RPMI8226 (cell line): ENCODE results near the gene SOS1.
"Not testable (repeated sequence)": the region's sequence is repeated elsewhere in the genome, so short reads cannot be mapped to it uniquely, and the experiment has no call there.

ENCODE experiments used
- DNase-seq: peaks from one replicate; pipeline ENCODE4 v3.0.0-alpha.2; 2015

Gene SOS1

DNA sequence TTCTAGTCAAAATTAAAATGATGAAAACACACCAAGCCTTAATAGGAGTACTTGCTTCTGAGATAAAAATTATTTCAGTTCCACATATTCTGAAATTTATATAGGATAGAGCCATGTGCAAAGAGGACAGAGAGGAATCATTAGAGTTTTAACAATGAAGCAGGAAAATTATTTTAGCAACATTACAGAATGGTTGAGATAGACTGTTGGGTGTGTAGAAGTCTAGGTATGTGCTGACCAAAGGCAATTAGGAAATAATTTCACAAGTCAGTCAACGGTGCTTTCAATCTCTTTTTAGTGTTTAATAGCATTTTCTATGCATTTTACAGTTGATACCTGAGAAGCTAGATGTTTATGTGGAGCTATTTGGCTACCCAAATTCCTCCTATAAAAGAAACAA lies 25.2 kb downstream of the SOS1 start:
- no peak for DNase-seq

DNA sequence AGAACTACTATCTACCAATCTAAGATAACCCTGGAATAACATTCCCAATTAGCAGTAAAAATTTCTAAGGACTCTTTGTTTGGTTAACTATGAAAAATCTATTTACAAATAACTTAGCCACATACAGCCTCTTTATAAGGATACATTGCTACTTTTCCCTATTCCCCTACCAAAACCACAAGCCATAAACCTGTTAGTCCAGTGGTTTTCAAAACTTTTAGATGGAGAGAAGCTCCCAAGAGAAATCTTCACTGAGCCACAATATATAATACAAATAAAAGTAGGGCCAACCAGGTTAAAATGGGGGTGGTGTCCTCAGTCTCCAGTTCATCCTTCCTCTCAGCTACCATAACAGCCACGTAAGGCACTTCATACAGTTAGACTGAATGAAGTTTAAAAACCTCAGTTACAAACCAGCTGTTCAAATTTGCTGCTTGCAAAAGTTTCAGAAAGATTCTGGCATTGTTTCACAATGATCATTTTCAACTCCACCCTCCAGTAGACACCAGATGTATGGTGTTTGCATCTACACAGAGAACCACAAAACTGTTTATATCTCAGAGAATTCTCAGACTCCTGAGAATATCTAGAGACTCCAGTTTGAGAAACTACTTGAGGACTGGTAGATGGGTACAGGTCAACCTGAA lies 26.0 kb downstream of the SOS1 start:
- peak; percentile 79 for DNase-seq

DNA sequence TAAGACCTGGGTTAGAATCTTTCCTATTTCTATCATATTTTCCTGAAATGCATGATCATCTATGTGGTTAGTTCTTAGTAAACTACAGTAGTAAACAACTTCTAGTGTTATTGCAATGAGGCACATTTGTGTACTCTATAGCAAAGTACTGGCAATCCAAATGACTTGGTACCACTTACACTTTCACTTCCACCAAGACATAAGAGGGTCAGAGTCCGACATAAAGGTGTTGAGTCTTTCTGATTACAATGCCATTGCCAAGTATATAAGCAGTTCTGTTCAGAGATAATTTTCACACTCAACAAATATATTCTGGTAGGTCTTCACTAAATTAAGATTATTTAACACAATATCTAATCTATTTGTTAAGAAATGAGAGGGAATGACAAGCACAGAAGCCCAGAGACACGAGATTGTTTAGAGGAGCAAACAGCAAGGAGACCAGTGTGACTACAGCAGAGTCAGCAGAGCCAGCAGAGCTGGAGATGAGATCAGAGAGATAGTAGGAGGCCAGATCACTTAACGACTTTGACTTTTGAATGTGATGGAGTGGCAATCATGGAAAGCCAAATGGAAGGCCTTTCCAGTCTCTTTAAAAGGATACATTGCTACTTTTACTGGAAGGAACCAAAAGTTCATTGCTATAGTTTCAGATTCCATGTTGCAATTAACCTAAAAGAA lies 27.5 kb downstream of the SOS1 start:
- no peak for DNase-seq

DNA sequence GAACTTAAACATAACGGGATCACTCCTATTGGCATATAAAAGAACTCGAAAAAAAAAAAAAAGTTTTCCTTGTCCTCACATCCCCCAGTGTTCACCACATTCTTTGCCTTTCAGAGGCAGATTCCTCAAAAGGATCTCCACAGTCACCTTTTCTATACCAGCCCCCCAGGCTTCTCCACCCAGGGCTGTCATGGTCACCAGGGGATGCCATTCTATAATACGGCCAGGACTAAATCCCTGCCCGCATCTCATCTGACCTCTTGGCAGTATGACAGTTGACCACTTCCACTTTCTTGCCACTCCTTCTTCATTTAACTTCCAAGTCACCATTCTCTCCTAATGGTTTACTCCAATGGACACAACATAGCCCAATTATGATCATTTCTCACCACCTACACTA lies 29.3 kb downstream of the SOS1 start:
- DNase-seq = no peak

DNA sequence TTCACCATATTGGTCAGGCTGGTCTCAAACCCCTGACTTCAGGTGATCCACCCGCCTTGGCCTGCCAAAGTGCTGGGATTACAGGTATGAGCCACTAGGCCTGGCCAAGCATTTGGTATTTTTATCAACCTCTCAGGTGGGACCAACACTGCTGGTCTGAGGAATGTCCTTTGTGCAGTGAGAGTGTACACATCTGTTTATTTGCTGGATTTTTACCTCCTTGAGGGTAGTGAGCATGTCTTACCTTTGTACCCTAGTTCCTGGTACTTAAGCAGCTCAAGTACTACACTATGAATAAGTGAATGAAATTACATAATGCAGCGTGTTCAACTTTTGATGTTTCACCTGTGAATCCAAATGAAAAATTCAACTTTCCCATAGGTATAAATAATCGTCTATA lies 29.8 kb downstream of the SOS1 start:
- no peak for DNase-seq

DNA sequence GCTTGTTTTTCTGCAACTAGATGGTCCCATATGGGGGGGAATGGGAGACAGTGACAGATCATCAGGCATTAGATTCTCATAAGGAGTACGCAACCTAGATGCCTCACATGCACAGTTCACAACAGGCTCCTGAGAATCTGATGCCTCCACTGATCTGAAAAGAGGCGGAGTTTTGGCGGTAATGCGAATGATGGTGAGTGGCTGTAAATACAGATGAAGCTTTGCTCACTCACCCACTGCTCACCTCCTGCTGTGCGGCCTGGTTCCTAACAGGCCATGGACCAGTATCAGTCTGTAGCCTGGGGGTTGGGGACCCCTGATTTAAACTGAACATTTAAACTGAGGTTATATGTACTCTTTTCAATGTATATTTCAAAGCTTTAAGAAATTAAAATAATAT lies 40.7 kb downstream of the SOS1 start:
- no peak for DNase-seq

DNA sequence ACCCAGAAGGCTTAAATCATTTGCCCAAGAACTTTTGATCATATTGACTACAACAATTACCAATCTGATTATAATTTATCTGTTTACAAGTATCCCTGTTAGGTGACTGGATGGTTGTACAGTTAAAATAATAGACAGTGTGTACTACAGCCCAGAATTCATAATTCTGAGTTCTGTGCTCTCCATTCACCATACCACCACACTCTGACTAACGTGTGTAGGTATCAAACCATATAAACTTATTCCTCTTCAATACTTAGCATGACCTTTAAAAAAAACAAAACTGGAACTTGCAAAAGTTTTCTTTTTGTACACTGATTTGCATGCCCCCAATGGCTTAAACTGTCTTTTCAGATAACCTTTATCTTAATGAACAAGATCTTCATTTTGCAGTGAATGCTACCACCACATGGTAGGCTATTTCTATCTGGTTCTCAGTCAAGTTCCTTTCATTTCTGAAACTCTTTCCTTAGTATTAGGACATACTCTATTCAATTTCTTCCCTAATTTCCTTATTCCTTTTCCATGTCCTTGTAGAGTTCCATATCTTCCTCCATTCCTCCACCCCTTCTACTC lies 50.9 kb downstream of the SOS1 start:
- no peak for DNase-seq

DNA sequence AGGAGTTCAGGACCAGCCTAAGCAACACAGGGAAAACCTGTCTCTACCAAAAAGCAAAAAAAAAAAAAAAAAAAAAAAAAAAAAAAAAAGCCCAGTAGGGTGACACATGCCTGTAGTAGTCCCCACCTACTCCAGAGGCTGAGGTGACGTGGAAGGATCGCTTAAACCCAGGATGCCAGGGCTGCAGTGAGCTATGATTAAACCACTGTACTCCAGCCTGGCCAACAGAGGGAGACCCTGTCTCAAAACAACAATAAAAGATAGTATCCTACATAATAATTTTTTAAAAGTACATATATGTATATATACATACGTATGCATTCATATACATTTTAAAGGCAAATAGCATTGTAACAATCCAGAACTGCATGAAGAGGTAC lies 51.7 kb downstream of the SOS1 start:
- DNase-seq = no peak

DNA sequence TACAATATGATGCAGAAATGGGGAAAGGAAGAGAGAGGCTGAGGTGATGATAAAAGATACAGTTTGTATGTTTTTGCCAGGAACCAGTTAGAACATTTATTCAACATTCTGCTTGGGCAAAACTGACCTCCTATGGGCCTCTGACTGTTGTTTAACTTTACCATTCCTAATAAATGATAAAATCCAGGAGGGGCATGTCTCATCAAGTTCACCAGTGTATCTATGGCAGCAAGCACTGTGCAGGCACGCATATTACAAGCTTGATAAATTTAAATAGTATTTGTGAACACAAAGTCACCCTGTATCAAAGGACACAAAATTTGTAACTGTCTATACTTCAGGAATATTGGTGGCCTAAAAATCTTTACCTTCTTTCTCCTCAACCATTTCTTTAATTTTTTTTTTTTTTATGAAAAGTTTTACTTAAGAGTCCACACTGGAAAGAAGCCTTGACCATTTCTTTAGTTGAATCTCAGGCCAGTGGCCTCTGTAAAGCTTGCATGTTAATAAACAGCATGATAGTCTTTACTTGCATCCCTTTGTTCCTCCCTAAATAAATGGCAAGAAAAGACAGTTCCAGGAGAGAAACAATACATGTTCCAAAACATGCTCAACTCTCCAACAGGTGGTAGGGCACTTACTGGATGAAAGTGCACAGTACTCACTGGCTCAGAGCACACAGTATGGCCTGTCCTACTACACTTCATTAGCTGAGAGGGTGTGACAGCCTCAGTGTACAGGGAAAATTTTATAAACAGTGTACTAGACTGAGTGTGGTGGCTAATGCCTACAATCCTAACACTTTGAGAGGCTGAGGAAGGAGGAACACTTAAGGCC lies 52.3 kb downstream of the SOS1 start:
- no peak for DNase-seq

DNA sequence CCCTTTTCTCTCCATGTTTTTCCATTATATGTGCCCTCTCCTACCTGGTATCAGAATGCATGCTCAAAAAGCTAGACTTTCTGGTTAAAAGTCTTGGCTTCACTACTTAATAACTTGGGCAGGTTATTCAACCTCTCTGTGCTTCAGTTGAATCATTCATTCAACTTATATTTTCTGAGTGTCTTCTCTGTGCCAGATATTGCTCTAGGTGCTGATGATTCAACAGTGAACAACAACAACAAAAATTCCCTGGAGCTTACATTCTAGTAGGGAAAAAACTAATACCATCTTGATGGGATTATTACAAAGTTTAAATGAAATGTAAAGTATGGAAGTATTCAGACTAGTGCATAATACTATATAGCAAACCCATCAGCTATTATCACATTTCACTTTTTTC lies 55.2 kb downstream of the SOS1 start:
- DNase-seq = no peak

DNA sequence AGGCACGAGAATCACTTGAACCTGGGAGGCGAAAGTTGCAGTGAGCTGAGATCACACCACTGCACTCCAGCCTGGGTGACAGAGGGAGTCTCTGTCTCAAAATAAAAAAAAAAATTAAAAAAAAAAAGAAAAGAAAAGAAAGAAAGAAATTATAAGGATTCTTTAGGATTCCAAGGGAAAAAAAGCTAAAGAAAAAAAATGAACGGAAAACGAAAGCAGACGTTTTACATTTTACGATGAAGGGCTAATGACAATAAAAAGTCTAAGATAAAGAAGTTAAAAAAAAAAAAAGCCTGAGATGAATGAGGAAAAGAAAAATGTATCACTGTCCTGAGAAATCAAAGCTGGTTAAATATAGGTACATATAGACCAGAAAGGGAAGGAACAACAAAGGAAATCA lies 58.5 kb downstream of the SOS1 start:
- DNase-seq = no peak

DNA sequence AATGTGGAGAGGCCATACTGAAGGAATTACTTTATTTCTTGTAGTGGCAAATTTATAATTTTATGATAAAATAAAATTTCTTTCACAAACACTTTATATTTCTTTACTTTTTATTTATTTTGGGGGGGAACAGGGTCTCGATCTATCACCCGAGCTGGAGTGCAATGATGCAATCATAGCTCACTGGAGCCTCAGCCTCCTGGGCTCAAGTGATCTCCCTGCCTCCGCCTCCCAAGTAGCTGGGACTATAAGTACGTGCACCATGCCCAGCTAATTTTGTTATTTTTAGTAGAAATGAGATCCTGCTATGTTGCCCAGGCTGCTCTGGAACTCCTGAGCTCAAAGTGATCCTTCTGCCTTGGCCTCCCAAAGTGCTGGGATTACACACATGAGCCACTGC lies 59.6 kb downstream of the SOS1 start:
- DNase-seq = no peak

DNA sequence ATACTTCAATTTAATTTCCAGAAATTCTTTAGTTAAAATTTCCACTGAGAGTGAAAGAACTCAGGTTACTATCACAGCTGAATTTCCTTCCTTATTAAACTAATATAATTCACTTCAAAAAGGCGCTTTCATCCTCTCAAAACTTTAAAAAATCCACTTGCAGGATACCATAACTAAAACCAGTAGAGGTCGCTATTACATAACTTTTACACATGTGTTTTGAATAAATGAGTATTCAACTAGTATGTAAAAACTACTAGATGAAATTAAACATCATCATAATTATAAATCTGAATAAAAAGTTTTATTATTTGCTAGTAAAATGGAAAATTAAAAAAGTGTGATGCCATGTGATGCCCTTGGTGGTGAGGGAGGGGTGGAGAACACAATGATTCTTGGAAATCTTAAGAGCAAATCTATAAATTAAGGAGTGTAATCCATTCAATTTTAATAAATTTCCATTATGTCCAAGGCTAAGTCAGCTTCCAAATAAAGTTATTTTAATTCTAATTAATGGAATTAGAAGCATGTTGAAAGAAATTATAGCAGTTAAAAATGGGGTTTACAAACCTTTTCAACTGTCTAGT lies 61.4 kb downstream of the SOS1 start:
- DNase-seq = peak; percentile 63

DNA sequence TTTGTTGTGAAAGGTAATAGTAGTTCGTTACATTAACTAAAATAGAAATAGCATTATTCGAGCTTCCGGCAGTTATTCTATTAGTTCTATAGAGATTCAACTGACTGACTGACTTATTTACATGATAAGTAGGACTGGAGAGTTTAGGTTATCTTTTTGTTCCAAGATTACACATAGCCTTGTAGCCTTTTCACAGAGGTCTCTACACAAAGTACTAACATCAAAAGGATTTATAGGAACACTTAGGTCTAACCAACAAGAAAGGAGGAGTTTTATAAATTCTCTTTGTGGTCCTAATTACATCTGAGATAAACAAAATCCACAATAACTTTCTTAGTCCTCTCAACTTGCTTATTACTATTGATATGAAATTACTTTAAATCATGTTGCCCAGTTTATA lies 62.8 kb downstream of the SOS1 start:
- DNase-seq = no peak

DNA sequence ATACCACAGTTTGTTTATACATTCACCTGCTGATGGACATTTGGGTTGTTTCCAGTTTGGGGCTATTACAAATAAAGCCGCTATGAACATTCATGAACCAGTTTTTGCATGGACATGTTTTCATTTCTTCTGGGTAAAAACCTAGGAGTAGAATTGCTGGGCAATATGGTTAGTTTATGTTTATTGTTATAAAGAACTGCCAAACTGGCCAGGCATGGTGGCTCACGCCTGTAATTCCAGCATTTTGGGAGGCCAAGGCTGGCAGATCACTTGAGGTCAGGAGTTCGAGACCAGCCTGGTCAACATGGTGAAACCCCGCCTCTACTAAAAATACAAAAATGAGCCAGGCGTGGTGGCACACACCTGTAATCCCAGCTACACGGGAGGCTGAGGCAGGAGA lies 68.2 kb downstream of the SOS1 start:
- DNase-seq = not testable (repeated sequence)

DNA sequence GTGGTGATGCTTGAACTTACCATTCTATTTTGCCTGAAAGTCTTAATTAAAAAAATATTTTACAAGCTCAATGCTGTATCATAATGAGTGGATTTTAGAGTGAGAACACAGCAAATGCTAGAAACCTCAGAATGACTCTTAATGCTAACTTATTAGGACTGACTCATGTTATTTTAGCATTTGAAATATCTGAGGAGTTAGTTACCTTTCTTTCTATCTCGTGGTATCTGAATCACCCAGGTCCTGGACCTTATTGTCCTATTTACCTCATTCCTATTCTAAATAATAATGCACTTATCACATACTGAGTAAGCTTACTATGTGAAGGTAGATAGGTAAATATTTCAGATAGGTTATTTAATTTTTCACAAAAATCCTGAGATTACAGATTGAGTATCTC lies 70.7 kb downstream of the SOS1 start:
- no peak for DNase-seq

DNA sequence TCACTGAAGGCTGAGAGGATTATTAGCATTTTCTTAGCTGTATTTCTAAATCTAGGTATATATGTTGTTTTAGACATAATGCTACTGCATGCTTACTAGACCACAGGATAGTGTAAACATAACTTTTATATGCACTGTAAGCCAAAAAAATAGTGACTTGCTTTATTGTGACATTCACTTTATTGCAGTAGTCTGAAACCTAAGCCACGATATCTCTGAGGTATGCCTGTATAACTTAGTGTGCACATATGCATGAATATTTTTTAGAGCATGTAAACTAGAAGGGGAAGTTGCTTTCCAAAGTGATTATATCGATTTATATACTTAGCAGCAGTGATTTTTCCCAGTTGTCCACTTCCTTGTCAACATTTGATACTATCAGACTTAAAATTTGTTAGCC lies 81.8 kb downstream of the SOS1 start:
- no peak for DNase-seq

DNA sequence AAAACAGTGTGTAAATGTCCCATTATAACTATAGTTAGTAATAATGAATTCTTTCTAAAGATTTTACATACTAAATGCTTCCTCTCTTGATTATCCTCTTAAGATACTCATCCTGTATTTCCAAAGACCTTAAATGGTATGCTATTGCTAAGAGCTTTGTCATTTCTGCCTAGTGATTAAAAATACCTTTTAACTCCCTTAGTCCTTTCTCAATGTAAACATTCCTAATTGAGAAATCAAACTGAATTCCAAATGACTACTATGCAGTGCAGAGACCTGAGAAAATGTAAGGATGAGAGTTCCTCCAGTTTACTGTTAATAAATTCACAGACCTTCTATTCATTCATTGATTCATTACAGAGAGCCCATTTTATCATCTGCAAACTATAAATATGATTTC lies 86.9 kb downstream of the SOS1 start:
- DNase-seq = no peak

DNA sequence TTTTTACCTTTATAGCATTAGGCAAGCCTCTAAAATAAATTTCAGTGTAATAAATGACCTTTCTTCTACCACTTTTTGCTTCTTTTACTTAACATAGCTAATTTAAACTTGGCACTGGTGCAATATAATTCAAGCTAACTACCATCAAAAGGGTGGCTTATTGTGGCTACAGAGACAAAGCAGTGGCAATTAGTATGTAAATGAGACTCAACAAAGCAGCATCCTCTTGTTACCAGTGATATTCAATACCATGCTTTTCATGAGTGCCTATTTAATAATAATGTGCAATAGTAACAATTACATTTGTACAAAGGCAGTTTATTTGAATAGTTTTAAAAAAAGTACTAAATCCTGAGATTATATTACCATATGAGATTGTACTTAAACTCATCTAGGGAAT lies 93.4 kb downstream of the SOS1 start:
- DNase-seq = no peak

DNA sequence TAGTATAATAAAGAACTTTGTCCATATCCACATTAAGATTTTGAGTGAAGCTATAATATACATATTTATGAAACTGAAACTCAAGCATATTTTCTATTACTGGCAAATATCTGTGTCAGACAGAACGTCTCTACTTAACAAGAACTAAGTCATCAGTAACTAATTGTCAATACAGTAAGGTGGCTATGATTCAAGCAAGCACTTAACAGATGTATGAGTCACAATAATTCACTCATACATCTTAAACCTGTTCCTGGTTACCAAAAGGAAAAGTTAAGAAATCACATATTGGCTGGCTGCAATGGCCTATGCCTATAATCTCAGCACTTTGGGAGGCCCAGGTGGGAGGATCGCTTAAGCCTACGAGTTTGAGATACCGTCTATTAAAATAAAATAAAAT lies 96.0 kb downstream of the SOS1 start:
- no peak for DNase-seq

DNA sequence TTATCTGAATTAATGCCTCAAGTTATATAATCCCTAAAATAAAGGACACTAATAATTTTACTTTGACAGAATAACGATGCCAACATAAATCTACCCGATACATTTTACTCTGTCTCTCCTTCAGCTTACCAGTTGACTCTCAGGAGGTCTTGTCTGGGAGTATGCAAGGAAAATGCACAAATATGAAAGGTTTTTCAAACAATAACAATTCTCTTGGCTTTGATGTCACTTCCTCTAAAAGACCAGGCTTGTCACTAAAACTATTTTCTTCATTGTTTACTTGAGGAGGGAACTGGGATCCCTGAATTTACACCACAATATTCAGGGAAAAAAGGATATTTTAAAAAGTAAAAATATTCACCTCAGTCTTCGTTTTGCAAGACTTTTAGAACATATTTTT lies 97.2 kb downstream of the SOS1 start:
- DNase-seq = no peak

DNA sequence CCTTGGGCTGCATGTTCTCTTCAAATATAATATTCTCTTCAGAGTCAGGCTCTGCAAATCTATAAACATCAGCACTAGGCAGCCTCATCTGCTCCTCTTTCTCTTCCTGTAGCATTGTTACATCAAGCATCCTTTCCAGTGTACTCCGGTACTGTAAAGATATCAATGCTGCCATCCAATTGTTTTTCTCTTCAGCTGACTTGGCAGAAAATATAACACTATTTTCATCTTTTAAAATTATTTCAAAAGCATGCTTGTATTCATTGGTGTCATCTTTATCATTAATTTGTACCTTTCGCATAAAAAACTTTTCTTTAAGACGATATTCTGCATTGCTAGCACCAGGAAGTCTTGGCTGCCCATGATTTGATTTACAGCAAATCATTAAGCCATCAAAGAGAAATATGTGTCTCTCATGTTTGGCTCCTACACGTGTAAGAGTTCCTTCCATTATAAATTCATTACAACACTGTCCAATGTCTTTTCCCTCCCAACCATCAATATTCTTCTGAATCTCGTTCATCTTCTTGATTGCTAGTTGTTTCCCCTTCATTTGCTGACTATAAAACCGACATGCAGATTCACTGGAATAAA lies 98.1 kb downstream of the SOS1 start:
- no peak for DNase-seq

DNA sequence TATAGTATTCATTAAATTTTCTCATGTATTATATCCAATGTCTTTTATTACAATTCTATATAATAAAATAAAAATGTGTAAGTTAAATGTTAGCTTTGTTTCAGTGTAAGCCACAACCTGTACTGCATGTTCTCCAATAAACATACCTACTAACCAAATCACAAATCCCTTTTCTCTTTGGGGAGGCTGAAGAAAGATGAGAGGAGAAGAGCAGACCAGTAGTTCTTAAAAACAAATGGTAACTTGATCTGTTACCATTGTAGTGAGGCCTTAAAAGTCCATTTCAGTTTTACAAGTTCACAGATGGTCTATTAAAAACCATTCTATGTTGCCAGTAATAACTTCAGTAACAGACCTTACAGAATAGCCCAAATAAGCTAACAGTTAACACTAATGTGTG lies 100.5 kb downstream of the SOS1 start:
- no peak for DNase-seq
